Activated CD4-positive, alpha-beta T cell treated with anti-CD3 and anti-CD28 coated beads for 48 hours (primary cell): ENCODE data around the gene CBX2.

Experiments used
- DNase-seq: peaks from one replicate; pipeline ENCODE4 v3.0.0-alpha.2; 2020

Gene CBX2

GRCh38 chr17:79777894-79778503 lies at the start of gene CBX2:
Gene CBX2 (plus strand): TSS chr17:79778148. CDS start chr17:79778236, 88 bp downstream.
- DNase-seq: peak; percentile 85

DNA sequence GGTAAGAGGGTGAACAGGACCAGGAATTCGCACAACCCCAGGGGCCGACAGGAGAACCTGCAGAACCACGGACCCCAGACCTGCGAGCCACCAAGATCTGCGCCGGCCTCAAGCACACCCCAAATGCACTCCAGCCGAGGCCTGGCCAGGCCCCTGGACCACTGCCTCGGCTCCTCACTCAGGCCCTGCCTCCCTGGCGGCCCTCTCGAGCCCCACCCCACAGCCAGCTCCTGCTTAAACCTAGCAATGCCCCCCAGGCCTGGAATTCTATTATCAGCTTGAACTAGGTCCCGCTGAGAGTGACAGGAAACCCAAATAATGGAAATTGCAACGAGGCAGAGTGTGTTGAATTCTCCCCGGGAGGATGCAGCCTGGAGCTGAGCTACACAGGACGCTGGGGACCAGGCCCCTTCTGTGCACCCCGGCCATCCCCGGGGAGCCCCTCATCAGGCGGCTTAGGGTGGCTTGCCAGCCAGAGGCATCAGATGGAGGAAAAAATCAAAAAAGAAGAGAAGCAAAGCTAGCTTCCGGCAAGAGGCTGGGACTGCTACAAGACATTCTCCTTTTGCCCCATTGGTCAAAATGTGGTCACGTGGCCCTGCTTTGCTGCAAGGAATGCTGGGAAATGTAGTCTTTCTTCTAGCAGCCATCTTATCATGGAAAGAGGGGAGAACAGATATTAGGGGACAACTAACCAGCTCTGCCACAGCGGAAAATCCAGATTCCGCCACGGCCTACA lies 49.6 kb upstream of the CBX2 start:
- DNase-seq: peak; percentile 90

DNA sequence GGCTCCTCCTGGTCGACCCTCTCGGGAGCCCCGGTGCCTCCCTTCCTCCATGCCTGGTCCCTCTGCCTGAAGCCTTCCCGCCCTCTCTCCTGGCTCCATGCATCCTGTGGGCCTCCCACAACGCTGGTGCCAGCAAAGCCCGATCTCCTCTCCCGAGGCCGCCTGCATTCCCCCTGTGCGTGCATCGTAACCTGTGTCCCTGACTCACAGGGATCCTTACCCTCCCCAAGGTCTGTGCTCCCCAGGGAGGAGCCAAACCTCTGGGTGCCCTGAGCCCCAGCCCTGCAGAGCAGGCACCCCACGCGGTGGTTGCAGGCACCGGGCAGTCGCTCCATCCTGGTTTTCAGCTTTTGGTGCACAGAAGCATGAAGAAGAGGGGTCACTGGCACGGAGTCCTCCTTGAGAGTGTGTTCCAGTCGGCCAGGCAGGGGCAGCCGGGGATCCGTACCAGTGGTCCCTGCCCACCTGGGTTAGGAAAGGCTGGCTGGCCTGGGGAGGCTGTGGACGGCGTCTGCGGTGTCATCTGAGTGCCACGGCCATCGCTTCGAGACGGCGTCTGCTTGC lies 49.0 kb upstream of the CBX2 start:
- DNase-seq: no peak

DNA sequence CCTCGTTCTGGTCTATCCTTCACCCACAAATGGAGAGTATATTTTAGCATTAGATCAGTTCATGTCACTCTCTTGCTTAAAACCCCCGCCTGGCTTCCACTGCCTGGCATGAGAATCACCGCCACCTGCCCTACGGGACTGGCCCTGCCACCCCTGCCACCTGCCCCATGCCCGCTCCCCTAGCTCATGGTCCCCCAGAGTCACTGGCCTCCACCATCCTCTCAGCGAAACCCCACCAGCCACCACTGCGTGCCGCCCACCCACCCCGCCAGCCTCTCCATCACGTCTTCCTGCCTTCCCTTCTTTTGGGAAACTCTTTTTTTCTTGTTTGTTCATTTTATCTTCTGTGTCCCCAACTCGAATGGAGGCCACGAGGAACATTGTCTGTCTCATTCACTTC lies 48.2 kb upstream of the CBX2 start:
- DNase-seq: no peak

DNA sequence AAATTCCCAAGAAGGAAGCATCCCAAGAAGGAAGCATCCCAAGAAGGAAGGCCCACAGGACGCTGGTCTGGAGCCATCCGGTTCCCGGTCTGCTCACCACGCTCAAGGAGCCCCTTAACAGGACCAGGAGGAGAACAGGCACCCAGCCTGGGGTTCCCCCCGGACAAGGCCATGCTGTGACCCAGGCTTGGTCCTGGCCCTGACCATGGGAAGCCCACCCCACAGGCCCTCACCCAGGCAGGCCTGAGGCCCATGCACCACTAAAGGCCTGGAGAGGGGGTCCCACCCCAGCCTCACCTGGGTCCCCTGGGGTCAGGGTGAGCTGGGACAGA lies 47.5 kb upstream of the CBX2 start:
- no peak for DNase-seq

DNA sequence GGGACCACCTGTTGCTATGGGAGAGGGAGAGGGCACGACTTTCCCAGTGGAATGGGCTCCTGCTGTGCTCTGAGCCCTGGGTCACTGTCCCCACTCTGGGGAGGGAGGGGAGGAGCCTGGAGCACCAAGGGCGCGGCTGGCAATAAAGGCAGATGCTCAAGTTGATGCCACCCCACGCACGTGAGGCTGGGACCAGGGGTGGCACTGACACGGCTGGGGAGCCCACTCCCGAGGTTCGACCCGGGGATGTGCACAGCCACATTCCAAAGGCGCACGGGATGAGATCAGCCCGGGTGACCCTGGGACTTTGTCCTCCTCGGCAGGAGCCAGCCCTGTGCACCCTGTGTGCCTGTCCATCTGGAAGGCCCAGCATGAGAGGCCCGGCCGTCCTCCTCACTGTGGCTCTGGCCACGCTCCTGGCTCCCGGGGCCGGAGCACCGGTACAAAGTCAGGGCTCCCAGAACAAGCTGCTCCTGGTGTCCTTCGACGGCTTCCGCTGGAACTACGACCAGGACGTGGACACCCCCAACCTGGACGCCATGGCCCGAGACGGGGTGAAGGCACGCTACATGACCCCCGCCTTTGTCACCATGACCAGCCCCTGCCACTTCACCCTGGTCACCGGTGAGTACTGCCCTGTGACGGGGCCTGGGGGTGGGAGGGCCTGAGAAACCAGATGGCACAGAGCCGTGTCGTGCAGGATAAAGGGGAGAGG lies 47.0 kb upstream of the CBX2 start, which contains the start of gene ENPP7:
Gene ENPP7 (plus strand): TSS at position 175 of the 715 bp plus-strand sequence. CDS start 197 bp downstream, at position 372.
- DNase-seq: no peak

- DNase-seq: no peak
Observed at GRCh38 chr17:79732254-79732653, 45.7 kb upstream of the CBX2 start.

DNA sequence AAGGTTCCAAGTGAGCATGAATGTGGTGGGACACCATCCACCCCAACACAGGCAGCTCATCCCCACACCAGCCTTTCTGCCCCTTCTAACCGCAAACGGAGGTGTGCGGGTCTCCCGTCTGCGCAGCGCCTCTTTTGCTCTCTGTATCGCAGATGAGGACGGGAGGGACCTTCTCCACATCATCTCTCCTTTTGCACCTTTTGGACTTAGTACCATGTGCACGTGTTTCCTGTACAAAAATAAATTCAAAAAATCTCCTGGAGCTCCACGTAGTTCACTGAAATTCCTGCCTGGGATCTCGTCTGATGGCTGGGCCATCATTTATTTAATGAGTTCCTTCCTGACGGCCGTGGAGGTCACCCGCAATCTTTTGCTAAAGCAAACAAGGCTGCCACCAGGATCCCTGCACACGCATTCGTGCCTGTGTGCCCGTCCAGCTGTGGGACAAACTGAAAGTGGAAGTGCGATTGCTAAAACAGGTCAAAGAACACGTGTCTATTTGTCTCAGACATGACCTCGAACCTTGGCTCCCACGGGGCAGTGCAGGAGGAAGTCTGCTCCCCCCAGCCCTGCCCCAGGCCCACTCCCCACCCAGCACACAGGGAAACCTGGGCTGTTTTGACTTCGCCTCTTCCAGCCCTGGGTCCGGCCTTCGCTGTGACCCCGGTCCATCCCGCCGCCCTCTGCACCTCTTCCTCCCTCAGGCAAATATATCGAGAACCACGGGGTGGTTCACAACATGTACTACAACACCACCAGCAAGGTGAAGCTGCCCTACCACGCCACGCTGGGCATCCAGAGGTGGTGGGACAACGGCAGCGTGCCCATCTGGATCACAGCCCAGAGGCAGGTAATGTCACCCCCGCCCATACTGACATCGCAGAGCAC lies 44.9 kb upstream of the CBX2 start:
- DNase-seq: no peak

- no peak for DNase-seq
Observed at GRCh38 chr17:79733692-79734070, 44.3 kb upstream of the CBX2 start.

GRCh38 chr17:79735096-79735495 lies 42.9 kb upstream of the CBX2 start:
- no peak for DNase-seq

GRCh38 chr17:79737046-79737921 lies 40.7 kb upstream of the CBX2 start:
- no peak for DNase-seq

GRCh38 chr17:79737922-79738578 lies 39.9 kb upstream of the CBX2 start:
- no peak for DNase-seq

- no peak for DNase-seq
Observed at GRCh38 chr17:79738643-79739042, 39.3 kb upstream of the CBX2 start.

GRCh38 chr17:79739148-79740062 lies 38.5 kb upstream of the CBX2 start:
- DNase-seq: no peak

- no peak for DNase-seq
Observed at GRCh38 chr17:79740413-79740812, 37.5 kb upstream of the CBX2 start.

GRCh38 chr17:79741401-79741750 lies 36.6 kb upstream of the CBX2 start:
- no peak for DNase-seq

DNA sequence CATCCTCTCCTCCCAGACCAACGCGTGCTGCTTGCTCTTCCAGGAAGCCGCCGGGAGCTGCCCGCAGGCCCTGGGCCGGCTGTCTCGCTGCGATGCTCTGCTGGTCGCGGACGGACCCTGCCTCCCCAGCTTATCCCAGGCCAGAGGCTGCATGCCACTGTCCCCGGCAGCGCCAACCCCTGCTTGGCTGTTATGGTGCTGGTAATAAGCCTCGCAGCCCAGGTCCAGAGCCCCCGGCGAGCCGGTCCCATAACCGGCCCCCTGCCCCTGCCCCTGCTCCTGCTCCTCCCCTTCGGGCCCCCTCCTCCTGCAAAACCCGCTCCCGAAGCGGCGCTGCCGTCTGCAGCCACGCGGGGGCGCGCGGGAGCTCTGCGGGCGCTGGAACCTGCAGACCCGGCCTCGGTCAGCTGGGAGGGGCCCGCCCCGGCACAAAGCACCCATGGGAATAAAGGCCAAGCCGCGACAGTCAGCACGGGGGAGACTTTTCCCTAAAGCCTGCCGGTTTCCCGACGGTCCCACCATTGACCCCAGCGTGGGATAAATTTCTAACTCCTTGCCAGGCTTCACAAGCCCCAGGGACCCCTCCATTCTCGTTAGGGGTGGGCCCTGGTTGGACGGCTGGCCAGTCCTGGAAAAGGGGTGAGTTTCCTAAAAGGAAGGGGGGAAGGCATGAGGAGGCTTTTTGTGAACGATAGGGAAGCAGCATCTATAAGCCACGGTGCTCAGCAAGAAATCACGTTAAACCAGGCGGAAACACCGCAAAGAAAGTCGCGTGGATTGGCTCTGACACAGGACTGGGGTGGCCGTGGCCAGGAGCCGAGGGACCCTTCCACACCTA lies 36.0 kb upstream of the CBX2 start:
- peak; percentile 78 for DNase-seq

GRCh38 chr17:79742589-79742918 lies 35.4 kb upstream of the CBX2 start:
- no peak for DNase-seq

DNA sequence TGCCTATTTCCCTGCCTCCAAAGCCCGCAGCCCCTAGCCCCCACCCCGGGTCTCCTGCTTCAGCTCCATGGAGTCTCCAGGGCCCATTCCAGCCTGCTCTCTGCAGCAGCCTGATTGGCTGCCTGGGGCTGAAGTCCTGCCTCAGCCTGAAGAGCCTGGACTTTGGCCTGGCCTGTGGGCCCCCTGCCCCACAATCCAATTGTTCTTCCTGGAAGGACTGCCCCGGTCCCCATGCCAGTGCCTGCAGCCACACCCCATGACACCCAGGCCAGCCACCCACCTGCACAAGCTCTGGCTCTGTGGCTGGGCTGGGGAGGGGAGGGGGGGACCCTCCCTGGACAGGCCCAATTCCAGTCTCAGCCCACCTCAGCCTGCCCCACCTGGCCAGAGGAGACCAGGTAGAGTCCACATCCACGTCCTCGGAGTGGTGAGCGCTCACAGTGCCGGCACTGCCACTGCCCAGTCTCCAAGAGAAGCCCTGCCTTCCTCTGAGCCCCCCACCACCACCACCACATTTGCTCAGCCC lies 34.9 kb upstream of the CBX2 start:
- no peak for DNase-seq
